T-helper 17 cell (primary cell): ENCODE results near the gene AGR2. TPM values are rescaled to one million over a fixed set of nuclear protein-coding genes. Genes with fewer than 3 reads are reported as not detected.
"Not testable (repeated sequence)": the region's sequence is repeated elsewhere in the genome, so short reads cannot be mapped to it uniquely, and the experiment has no call there.

Experiments
- ATAC-seq: fragments of 150-1000 bp; cut with Tn5 transposase; 2 replicates; pipeline ENCODE4 v1.10.0; 2021; ENCODE audit warnings: mild to moderate bottlenecking, moderate library complexity
- DNase-seq, 3 donors: peaks; one replicate each; pipeline versions ENCODE4 v3.0.0 to v3.0.0-alpha.2; 2020 to 2021
- H3K9me3 ChIP-seq: one replicate; pipeline ENCODE4 v1.7.0; 2013; ENCODE audit warnings: low read length, mild to moderate bottlenecking; ENCODE audit not compliant: control insufficient read depth, poor library complexity, severe bottlenecking
- H3K27ac Mint-ChIP-seq: one replicate; pipeline ENCODE4 v1.8.0; 2022; ENCODE audit warnings: mild to moderate bottlenecking, moderate library complexity, mixed read lengths
- H3K27me3 Mint-ChIP-seq: one replicate; pipeline ENCODE4 v1.8.0; 2022; ENCODE audit warnings: mixed read lengths
- H3K36me3 Mint-ChIP-seq: one replicate; pipeline ENCODE4 v1.8.0; 2022; ENCODE audit warnings: low read depth, mixed read lengths
- H3K4me1 Mint-ChIP-seq: one replicate; pipeline ENCODE4 v1.8.0; 2022; ENCODE audit warnings: mild to moderate bottlenecking, mixed read lengths
- H3K4me3 Mint-ChIP-seq: one replicate; pipeline ENCODE4 v1.8.0; 2022; ENCODE audit warnings: mild to moderate bottlenecking, moderate library complexity, mixed read lengths
- total RNA-seq, 4 donors: library from RNA in 2 of 4; stranded (reverse) in 2 of 4; gene quantifications; one replicate each; pipeline ENCODE4 v1.2.3 and lab custom pipeline; 2022 to 2026

AGR2 gene
- total RNA-seq, 2 donors from 2014 or later, result not detected

DNA sequence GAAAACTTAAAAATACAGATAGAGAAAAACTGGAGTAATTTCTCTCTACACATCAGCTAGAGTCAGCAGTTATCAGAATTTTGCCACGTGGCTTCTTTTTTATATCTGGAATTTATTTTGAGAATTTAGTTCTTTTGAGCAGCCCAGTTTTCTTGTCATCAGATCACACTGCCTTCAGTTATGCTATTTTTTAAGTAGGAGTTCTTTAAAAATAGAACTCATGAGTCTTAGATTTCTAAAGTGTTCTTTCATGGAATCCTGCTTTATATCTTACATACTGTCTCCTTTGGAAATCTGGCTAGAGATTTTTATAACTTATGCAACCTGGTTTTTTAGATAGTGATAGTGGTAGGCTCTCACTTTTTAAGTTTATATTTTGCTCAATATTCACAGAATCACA lies 24.2 kb downstream of the AGR2 start:
- no peak overlapping the region for H3K4me3 Mint-ChIP-seq
- ATAC-seq (no peak), DNase-seq (no peak)
- no peaks in the 10 kb centered on the region for H3K9me3 ChIP-seq
- no peak overlapping the region for H3K27ac Mint-ChIP-seq
- H3K27me3 Mint-ChIP-seq, result peaks cover 6% of the 10 kb centered on the region
- H3K36me3 Mint-ChIP-seq, result no peaks in the 10 kb centered on the region
- H3K4me1 Mint-ChIP-seq, result no peaks in the 10 kb centered on the region

DNA sequence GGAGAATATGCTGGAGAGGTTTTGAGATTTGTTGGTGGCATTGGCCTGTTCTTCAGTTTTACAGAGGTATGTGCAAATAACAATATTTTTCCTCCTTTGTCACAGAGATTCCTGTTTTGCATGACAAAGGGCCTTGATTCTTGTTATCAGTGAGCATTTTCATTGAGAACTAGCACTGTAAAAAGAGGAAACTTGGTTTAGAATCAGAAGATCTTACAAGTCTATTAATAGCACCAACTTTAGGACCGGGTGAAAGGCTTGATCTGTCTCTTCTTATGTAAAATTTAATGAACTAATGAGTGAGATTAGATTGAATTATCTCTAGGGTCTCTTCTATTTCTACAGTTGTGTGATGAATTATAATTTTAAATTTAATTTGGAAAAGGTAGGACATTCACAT lies 25.7 kb downstream of the AGR2 start:
- Mint-ChIP-seq H3K4me3 (no peak overlapping the region), H3K36me3 (no peaks in the 10 kb centered on the region), H3K4me1 (peaks cover 2% of the 10 kb centered on the region), H3K27me3 (peaks cover 6% of the 10 kb centered on the region), H3K27ac (no peak overlapping the region)
- DNase-seq (no peak), ATAC-seq (no peak)
- no peaks in the 10 kb centered on the region for H3K9me3 ChIP-seq

DNA sequence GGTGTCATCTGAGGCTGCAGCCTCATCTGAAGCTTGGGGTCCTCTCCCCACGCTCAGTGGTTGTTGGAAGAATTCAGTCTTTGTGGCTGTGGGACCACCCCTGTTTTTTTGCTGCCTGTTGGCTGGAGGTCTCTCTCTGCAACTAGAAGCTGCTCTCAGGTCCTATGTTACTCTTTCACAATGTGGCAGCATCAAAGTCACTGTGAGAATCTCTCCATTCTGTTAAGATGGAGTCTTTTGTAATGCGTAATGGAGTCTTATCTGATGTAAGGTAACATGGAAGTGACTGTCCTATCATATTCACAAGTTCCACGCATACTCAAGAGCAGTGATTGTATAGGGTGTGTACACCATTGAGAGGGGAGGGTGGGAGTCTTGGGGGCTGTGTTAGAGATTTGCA lies 26.3 kb downstream of the AGR2 start:
- Mint-ChIP-seq H3K27me3 (peaks cover 6% of the 10 kb centered on the region), H3K4me3 (no peak overlapping the region), H3K4me1 (peaks cover 2% of the 10 kb centered on the region), H3K36me3 (no peaks in the 10 kb centered on the region), H3K27ac (no peak overlapping the region)
- H3K9me3 ChIP-seq, result no peaks in the 10 kb centered on the region
- DNase-seq, result no peak
- ATAC-seq, result no peak

DNA sequence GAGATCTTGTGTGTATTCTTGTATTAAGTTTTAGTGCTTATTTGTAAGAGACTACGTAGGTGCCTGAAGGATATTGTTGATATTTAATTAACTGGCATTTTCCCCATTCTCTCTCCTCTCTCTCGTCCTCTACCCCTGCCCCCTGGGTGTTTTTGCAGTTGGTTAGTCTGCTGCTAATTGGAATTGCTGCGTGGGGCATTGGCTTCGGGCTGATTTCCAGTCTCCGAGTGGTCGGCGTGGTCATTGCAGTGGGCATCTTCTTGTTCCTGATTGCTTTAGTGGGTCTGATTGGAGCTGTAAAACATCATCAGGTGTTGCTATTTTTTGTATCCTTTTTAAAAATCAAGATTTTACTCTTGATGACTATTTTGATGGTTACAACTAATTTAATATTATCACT lies 28.7 kb downstream of the AGR2 start:
- Mint-ChIP-seq H3K27me3 (peaks cover 20% of the 10 kb centered on the region), H3K27ac (no peak overlapping the region), H3K4me3 (no peak overlapping the region), H3K36me3 (peaks cover 2% of the 10 kb centered on the region), H3K4me1 (peaks cover 2% of the 10 kb centered on the region)
- no peaks in the 10 kb centered on the region for H3K9me3 ChIP-seq
- DNase-seq (no peak), ATAC-seq (no peak)

DNA sequence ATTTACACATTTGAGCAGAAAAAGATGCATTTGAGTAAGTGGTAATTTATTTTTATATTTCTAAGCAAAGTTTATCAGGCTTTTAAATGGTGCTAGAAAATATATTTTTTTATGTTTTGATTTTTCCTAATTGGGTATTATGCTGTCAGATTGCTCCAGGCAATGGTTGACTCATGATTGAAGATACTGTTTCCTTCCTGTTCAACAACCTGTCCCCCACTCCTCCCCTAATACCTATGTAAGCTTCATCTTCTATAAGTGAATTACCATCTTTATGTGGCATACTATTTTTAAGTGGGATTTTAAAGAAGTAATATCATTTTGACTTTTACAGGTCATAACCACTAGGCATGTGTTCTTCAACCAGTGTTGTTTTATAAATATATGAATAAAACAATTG lies 29.8 kb downstream of the AGR2 start:
- H3K27ac Mint-ChIP-seq, result no peak overlapping the region
- H3K27me3 Mint-ChIP-seq, result peaks cover 27% of the 10 kb centered on the region
- peaks cover 2% of the 10 kb centered on the region for H3K36me3 Mint-ChIP-seq
- no peak overlapping the region for H3K4me3 Mint-ChIP-seq
- DNase-seq (no peak), ATAC-seq (no peak)
- no peaks in the 10 kb centered on the region for H3K9me3 ChIP-seq
- H3K4me1 Mint-ChIP-seq, result peaks cover 2% of the 10 kb centered on the region

DNA sequence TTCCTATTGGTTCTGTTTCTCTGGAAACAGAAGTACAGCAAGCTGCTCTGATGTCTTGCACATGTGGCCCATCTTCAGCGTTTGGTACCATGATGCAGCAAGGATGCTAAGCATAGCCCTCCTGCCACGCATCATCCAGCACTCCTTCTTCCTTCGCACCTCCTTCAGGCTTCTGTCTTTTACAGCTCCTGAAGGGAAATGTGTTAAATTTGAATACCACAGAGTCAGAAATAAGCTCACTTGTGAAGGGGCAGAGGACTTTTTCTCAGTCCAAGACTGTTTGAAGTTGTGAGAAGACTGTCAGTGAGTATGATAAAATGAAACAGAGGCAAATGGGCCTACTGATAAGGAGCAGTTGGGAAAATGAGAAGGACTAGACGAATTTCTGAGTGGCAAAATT lies 30.5 kb downstream of the AGR2 start:
- no peak overlapping the region for H3K27ac Mint-ChIP-seq
- ATAC-seq, result no peak

DNA sequence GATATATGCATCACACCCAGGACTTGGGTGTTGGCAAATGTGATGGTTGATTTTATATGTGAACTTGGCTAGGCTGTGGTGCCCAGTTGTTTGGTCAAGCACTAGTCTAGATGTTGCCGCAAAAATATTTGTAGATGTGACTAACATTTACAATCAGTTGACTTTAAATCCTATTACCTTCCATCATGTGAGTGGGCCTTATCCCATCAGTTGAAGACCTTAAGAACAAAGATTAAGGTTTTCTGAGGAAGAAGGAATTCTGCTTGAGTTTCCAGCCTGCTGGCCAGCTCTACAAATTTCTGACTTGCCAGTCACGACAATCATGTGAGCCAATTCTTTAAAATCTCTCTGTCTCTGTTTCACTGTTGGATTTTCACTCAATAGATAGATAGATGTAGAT lies 30.9 kb downstream of the AGR2 start:
- Mint-ChIP-seq H3K27ac (no peak overlapping the region), H3K36me3 (peaks cover 2% of the 10 kb centered on the region), H3K4me1 (peaks cover 2% of the 10 kb centered on the region), H3K4me3 (no peak overlapping the region), H3K27me3 (peaks cover 27% of the 10 kb centered on the region)
- DNase-seq (no peak), ATAC-seq (no peak)
- no peaks in the 10 kb centered on the region for H3K9me3 ChIP-seq

More for the DNA sequence above, 30.5 kb downstream of the AGR2 start:
- H3K9me3 ChIP-seq, result no peaks in the 10 kb centered on the region
- Mint-ChIP-seq H3K36me3 (peaks cover 2% of the 10 kb centered on the region), H3K27me3 (peaks cover 27% of the 10 kb centered on the region), H3K4me3 (no peak overlapping the region), H3K4me1 (peaks cover 2% of the 10 kb centered on the region)
- DNase-seq, result no peak

DNA sequence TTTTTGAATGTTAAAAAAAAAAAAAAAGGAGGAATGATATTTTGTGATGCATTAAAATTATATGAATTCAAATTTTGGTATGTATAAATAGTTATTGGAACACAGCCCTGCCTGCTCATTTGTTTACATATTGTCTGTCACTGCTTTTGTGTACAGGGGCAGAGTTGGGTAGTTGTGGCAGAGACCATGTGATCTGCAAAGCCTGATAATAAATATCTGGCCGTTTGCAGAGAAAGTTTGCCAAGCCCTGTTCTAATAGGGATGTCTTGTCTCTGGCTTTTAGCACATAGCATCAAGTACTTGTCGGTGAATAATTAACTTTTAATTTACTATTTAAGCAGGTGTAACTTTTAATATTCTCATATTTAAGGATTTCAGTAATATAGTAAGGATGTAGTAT lies 31.5 kb downstream of the AGR2 start:
- no peaks in the 10 kb centered on the region for H3K9me3 ChIP-seq
- Mint-ChIP-seq H3K4me1 (peaks cover 2% of the 10 kb centered on the region), H3K27ac (no peak overlapping the region), H3K36me3 (peaks cover 2% of the 10 kb centered on the region), H3K4me3 (no peak overlapping the region), H3K27me3 (peaks cover 27% of the 10 kb centered on the region)
- ATAC-seq (no peak), DNase-seq (no peak)

DNA sequence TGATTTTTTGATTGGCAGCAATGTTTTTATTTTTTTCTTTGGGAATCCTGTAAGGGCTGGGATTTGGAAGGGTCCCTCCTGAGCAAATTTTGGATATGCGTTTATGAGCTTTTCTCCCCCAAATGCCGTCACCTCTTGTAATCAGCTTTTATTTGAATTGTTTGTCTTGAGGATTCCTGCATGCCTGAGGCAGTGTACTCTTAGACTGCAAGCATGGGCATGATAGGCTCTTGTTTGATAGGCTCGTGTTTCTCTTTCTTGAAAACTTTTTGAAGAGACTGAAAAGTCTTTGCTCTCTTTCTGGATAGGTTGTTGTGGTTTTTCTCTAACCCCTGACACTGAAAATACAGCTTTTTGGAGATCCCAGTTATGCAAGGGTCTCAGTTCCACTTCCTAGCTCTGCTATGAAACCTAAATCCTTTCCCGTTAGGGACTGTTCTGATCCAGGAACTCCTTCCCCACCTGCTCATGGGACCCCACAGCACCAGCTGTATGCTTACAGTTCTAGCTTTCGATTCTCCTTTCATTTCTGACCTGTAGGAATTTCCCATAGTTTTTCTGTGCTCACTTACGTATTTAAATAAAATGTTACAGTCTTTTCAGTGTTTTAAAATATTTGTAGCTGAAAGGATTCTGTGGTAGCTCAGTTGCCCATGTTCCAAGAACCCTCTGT lies 34.0 kb downstream of the AGR2 start:
- DNase-seq (no peak), ATAC-seq (no peak)
- H3K9me3 ChIP-seq, result no peaks in the 10 kb centered on the region
- Mint-ChIP-seq H3K36me3 (peaks cover 2% of the 10 kb centered on the region), H3K27me3 (peaks cover 26% of the 10 kb centered on the region), H3K4me1 (peaks cover 2% of the 10 kb centered on the region), H3K4me3 (no peak overlapping the region), H3K27ac (no peak overlapping the region)

DNA sequence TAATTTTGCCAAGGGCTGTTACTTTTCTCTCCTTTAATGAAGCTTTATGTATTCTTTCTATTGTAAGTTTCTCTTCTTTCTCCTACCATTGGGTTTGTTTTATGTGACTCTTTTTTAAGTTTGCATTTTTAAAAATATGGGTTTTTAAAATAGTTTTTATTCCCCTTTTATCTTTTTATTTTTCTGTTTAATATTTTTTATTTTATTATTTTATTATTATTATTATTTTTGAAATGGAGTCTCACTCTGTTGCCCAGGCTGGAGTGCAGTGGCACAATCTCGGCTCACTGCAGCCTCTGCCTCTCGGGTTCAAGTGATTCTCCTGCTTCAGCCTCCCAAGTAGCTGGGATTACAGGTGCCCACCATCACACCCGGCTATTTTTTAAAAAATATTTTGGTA lies 34.8 kb downstream of the AGR2 start:
- not testable (repeated sequence) for H3K36me3 Mint-ChIP-seq, H3K4me1 Mint-ChIP-seq, H3K9me3 ChIP-seq, ATAC-seq, H3K4me3 Mint-ChIP-seq, H3K27ac Mint-ChIP-seq, DNase-seq
- peaks cover 26% of the 10 kb centered on the region for H3K27me3 Mint-ChIP-seq

DNA sequence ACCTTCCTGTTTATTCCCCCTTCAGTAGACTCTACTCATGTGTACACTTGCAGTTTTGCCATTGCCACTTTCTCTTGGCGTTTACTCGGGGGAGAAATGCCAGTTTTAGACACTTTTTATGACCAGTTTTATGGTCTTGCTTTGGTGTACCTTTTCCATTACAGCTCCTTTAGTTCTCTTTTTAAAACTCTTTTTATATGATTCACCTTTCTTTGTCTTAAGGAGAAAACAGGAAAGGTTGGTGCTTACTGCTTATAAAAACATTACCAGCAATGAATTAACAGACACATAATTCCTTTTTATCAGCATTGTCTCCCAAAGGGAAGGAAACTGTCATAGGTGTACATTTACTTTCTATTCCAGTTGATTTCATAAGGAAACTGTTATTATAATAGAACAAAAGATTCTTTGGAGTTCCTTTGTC lies 39.4 kb downstream of the AGR2 start:
- Mint-ChIP-seq H3K27ac (no peak overlapping the region), H3K4me1 (no peaks in the 10 kb centered on the region), H3K27me3 (peaks cover 6% of the 10 kb centered on the region), H3K4me3 (no peak overlapping the region), H3K36me3 (peaks cover under 1% of the 10 kb centered on the region)
- ATAC-seq (no peak), DNase-seq (no peak)
- no peaks in the 10 kb centered on the region for H3K9me3 ChIP-seq

DNA sequence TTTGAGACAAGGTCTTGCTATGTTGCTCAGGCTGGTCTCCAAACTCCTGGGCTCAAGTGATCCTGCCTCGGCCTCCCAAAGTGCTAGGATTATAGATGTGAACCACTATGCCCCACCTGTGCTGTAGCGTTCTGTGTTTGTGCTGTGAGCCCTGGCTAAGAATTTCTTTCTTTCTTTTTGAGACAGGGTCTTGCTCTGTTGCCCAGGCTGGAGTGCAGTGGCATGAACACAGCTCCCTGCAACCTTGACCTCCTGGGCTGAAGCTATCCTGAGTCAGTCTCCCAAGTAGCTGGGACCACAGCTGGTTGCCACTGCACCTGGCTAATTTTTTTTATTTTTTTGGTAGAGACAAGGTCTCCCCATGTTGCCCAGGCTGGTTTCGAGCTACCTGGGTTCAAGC lies 39.9 kb downstream of the AGR2 start:
- ATAC-seq, result no peak

DNA sequence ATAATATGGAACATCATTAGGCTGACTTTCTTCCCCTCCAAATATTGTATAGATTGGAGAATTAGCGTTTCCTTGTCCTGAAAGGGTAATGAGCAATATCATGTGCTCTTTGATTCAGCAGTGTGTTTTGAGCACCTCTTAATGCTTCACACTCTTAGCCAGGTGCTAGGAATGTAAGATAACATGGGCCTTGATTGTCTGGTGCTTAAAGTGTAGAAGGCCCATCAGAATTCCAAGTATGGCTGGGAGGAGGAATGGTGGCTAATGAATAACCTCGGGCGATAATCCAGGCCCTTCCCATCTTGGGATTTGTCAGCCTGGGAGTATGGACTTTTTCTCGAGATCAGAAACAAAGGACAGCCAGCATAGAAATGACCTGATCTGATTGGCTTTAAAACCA lies 42.6 kb downstream of the AGR2 start:
- Mint-ChIP-seq H3K36me3 (peaks cover 2% of the 10 kb centered on the region), H3K4me1 (no peaks in the 10 kb centered on the region), H3K27ac (no peak overlapping the region), H3K27me3 (peaks cover 5% of the 10 kb centered on the region), H3K4me3 (no peak overlapping the region)
- no peaks in the 10 kb centered on the region for H3K9me3 ChIP-seq
- DNase-seq (no peak), ATAC-seq (no peak)

More for the DNA sequence above, 39.9 kb downstream of the AGR2 start:
- H3K4me1 Mint-ChIP-seq, result no peaks in the 10 kb centered on the region
- no peak overlapping the region for H3K27ac Mint-ChIP-seq
- H3K4me3 Mint-ChIP-seq, result no peak overlapping the region
- H3K27me3 Mint-ChIP-seq, result peaks cover 4% of the 10 kb centered on the region
- H3K9me3 ChIP-seq, result no peaks in the 10 kb centered on the region
- peaks cover 2% of the 10 kb centered on the region for H3K36me3 Mint-ChIP-seq
- no peak for DNase-seq

DNA sequence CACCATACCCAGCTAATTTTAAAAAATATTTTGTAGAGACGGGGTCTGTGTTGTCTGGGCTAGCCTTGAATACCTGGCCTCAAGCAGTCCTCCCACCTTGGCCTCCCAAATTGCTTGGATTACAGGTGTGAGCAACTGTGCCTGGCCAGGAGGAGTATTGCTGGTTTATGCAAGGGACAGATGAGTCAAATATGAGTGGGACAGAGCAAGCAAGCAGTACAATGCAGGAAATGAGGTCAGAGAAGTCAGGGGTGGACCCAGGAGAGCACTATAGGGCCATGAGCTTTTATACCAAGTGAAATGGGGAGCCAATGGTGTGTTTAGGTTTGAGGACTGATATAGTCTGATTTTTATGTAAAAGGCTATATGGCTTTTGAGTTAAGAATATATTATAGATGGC lies 45.0 kb downstream of the AGR2 start:
- DNase-seq, result no peak
- H3K9me3 ChIP-seq, result no peaks in the 10 kb centered on the region
- H3K27ac Mint-ChIP-seq, result no peak overlapping the region
- H3K27me3 Mint-ChIP-seq, result peaks cover 17% of the 10 kb centered on the region
- no peak for ATAC-seq
- H3K36me3 Mint-ChIP-seq, result peaks cover 2% of the 10 kb centered on the region
- peaks cover 3% of the 10 kb centered on the region for H3K4me1 Mint-ChIP-seq
- no peak overlapping the region for H3K4me3 Mint-ChIP-seq
